HepG2 (cell line): Measurements from ENCODE around the gene CCDC91. TPM values are rescaled to one million over a fixed set of nuclear protein-coding genes. Genes with fewer than 3 reads are reported as not detected.

Experiments
- BCL6 ChIP-seq: IDR thresholded peaks from 2 replicates; pipeline ENCODE4 v1.6.1; 2016; ENCODE audit warnings: missing genetic modification reagents, missing compliant biosample characterization
- CENPX ChIP-seq: sonication (generic); formaldehyde crosslinking; IDR thresholded peaks from 2 replicates; pipeline ENCODE4 v1.9.0; 2021; ENCODE audit warnings: mild to moderate bottlenecking, missing genetic modification reagents, moderate library complexity
- FIP1L1 ChIP-seq: fragments of 200-400 bp; formaldehyde crosslinking; IDR thresholded peaks from 2 replicates; pipeline ENCODE4 v1.6.1; 2018; ENCODE audit warnings: low read depth, mild to moderate bottlenecking, low read length, moderate library complexity, borderline replicate concordance; ENCODE audit not compliant: insufficient read depth
- GTF2F1 ChIP-seq: fragments of 150-350 bp; IDR thresholded peaks from 2 replicates; pipeline ENCODE4 v1.6.1; 2014; ENCODE audit warnings: low read length
- HNRNPK ChIP-seq: fragments of 200-400 bp; formaldehyde crosslinking; IDR thresholded peaks from 2 replicates; pipeline ENCODE4 v1.6.1; 2018; ENCODE audit warnings: low read length, low read depth, moderate library complexity, mild to moderate bottlenecking; ENCODE audit not compliant: poor library complexity, severe bottlenecking
- HNRNPLL ChIP-seq: fragments of 200-400 bp; formaldehyde crosslinking; IDR thresholded peaks from 2 replicates; pipeline ENCODE4 v1.6.1; 2017; ENCODE audit warnings: mild to moderate bottlenecking, low read depth, low read length; ENCODE audit not compliant: poor library complexity, severe bottlenecking
- NFKBIZ ChIP-seq: IDR thresholded peaks from 2 replicates; pipeline ENCODE4 v1.6.1; 2018; ENCODE audit warnings: missing genetic modification reagents, missing compliant biosample characterization
- PHB2 ChIP-seq: fragments of 450-650 bp; IDR thresholded peaks from 2 replicates; pipeline ENCODE4 v1.6.1; 2018; ENCODE audit not compliant: partially characterized antibody
- STAT5B ChIP-seq: sonication (generic); formaldehyde crosslinking; IDR thresholded peaks from 2 replicates; pipeline ENCODE4 v1.4.0; 2020; ENCODE audit warnings: missing genetic modification reagents
- ZFP90 ChIP-seq: sonication (generic); formaldehyde crosslinking; IDR thresholded peaks from 2 replicates; pipeline ENCODE4 v1.8.0; 2022; ENCODE audit warnings: missing genetic modification reagents, mild to moderate bottlenecking, inconsistent platforms, borderline replicate concordance
- ZNF256 ChIP-seq: sonication (generic); formaldehyde crosslinking; conservative IDR thresholded peaks from 2 replicates; pipeline ENCODE4 v1.4.0; 2020; ENCODE audit warnings: missing genetic modification reagents
- ZNF282 ChIP-seq: fragments of 450-650 bp; IDR thresholded peaks from 2 replicates; pipeline ENCODE4 v1.6.1; 2018; ENCODE audit not compliant: partially characterized antibody
- ZNF549 ChIP-seq: sonication (generic); formaldehyde crosslinking; IDR thresholded peaks from 2 replicates; pipeline ENCODE4 v1.5.0; 2020; ENCODE audit warnings: missing genetic modification reagents
- ZNF556 ChIP-seq: sonication (generic); formaldehyde crosslinking; IDR thresholded peaks from 2 replicates; pipeline ENCODE4 v1.4.0; 2020; ENCODE audit warnings: mild to moderate bottlenecking, missing genetic modification reagents, borderline replicate concordance
- ZNF569 ChIP-seq: sonication (generic); formaldehyde crosslinking; IDR thresholded peaks from 2 replicates; pipeline ENCODE4 v1.5.0; 2020; ENCODE audit warnings: mild to moderate bottlenecking, missing genetic modification reagents, moderate library complexity, borderline replicate concordance
- ZNF737 ChIP-seq: sonication (generic); formaldehyde crosslinking; IDR thresholded peaks from 2 replicates; pipeline ENCODE4 v1.5.0; 2020; ENCODE audit warnings: missing genetic modification reagents, mild to moderate bottlenecking, borderline replicate concordance
- polyA plus RNA-seq, 8 experiments: library from polyadenylated mRNA; depleted of rRNA in 3 of 8; stranded (reverse) in 7 of 8; unstranded in 1 of 8; fragments of >200 nt; fragmentation: Illumina TruSeq in 4 of 8; extraction: Trizol in 4 of 8; gene quantifications; 2 replicates each; pipeline versions ENCODE4 v1.2.1 to v1.2.3, GENCODE V29; 2011 to 2016; ENCODE audit warnings: low read depth in 4 of 8, missing spikeins in 1 of 8, mixed read lengths in 1 of 8; ENCODE audit not compliant: insufficient read depth in 1 of 8
- total RNA-seq, 5 experiments: library from RNA; depleted of rRNA; stranded (reverse); fragments of >200 nt; fragmentation: Illumina TruSeq; extraction: Trizol; gene quantifications; 2 replicates each; pipeline ENCODE4 v1.2.3, GENCODE V29; 2016; ENCODE audit warnings: low read depth in 1 of 5
- TF ChIP-seq, protein P1 (sequence below): sonication (generic); formaldehyde crosslinking; IDR thresholded peaks from 2 replicates; pipeline ENCODE4 v1.5.1; 2020; ENCODE audit warnings: missing genetic modification reagents, mild to moderate bottlenecking, borderline replicate concordance
- TF ChIP-seq, protein P2 (sequence below): sonication (generic); formaldehyde crosslinking; IDR thresholded peaks from 2 replicates; pipeline ENCODE4 v1.8.0; 2022; ENCODE audit warnings: missing genetic modification reagents, mild to moderate bottlenecking, inconsistent platforms, borderline replicate concordance
- TF ChIP-seq, protein P3 (sequence below): sonication (generic); formaldehyde crosslinking; IDR thresholded peaks from 2 replicates; pipeline ENCODE4 v1.8.0; 2022; ENCODE audit warnings: missing genetic modification reagents, mild to moderate bottlenecking, moderate library complexity, borderline replicate concordance
- TF ChIP-seq, protein P4 (sequence below): sonication (generic); formaldehyde crosslinking; IDR thresholded peaks from 2 replicates; pipeline ENCODE4 v1.4.0; 2020; ENCODE audit warnings: missing genetic modification reagents
- TF ChIP-seq, protein P5 (sequence below): sonication (generic); IDR thresholded peaks from 2 replicates; pipeline ENCODE4 v1.6.1; 2016; ENCODE audit warnings: low read depth, borderline replicate concordance
- TF ChIP-seq, protein P6 (sequence below): sonication (generic); formaldehyde crosslinking; IDR thresholded peaks from 2 replicates; pipeline ENCODE4 v1.4.0; 2020; ENCODE audit warnings: mild to moderate bottlenecking, missing genetic modification reagents

CCDC91 gene
- total and polyA plus RNA-seq, 2 of the 13 experiments (the other 11 are each of a cell fraction or from before 2014, with no cell fraction given), result 9.8 to 15.8 TPM

DNA sequence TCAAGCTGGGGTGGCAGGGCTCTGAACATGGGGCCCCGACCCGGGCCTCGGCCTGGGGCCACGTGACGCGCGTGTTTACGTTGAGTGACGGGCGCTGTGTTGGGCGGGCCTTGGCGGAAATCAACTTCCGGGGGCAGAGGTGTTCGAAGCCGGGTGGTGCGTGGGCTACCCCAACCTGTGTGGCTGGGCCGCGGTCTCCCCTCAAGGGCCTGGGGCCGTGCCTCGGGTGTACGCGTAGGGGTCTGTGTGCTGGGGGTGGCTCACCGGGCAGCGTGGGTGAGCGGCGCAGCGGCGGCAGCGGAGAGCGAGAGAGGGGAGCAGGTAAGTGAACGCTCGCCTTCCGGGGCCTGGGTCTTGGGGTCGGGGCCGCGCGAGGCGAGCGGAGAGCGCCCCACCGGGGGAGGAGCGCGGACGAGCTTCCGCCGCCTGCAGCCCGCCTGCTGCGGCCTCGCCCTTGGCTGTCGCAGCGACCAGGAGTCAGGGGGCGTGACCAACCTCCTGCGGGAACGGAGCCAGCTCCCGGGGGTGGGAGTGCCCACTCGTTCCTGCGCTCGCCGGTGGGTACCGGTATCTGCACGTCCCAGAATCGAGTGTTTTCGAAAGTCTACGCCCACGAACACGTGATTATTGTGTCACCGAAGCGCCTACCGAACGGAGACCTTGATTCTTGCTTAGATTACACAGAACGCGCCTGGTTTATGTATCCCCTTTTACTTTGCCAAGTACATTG is at the start of gene CCDC91 (continued):
- TF ChIP-seq, protein P1, sequence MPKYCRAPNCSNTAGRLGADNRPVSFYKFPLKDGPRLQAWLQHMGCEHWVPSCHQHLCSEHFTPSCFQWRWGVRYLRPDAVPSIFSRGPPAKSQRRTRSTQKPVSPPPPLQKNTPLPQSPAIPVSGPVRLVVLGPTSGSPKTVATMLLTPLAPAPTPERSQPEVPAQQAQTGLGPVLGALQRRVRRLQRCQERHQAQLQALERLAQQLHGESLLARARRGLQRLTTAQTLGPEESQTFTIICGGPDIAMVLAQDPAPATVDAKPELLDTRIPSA (CRISPR knock-in tag), result 0 out of 2 replicates have a peak, but pooled peaks have one; percentile 67
- TF ChIP-seq HNRNPK, result peak; percentile 20
- no peak for TF ChIP-seq GTF2F1
- peak; percentile 92; the same call in 1 of the 2 replicates for TF ChIP-seq ZNF556
- no peak for TF ChIP-seq PHB2
- TF ChIP-seq ZNF256, result no peak; the same call in 1 of the 2 replicates
- TF ChIP-seq, protein P2, sequence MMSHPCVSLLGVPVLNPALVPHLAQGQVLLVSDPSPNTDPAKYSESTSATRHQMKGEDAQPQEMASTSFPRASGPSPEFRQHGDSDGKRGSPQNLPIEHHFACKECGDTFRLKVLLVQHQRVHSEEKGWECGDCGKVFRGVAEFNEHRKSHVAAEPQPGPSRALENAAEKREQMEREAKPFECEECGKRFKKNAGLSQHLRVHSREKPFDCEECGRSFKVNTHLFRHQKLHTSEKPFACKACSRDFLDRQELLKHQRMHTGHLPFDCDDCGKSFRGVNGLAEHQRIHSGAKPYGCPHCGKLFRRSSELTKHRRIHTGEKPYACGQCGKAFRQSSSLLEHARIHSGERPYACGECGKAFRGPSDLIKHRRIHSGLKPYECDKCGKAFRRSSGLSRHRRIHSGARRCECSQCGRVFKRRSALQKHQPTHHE (CRISPR knock-in tag), result peak; percentile 68; the same call in 1 of the 2 replicates
- no peak for TF ChIP-seq FIP1L1
- TF ChIP-seq ZNF569 (CRISPR knock-in tag), result no peak; the same call in 1 of the 2 replicates
- TF ChIP-seq, protein P3, sequence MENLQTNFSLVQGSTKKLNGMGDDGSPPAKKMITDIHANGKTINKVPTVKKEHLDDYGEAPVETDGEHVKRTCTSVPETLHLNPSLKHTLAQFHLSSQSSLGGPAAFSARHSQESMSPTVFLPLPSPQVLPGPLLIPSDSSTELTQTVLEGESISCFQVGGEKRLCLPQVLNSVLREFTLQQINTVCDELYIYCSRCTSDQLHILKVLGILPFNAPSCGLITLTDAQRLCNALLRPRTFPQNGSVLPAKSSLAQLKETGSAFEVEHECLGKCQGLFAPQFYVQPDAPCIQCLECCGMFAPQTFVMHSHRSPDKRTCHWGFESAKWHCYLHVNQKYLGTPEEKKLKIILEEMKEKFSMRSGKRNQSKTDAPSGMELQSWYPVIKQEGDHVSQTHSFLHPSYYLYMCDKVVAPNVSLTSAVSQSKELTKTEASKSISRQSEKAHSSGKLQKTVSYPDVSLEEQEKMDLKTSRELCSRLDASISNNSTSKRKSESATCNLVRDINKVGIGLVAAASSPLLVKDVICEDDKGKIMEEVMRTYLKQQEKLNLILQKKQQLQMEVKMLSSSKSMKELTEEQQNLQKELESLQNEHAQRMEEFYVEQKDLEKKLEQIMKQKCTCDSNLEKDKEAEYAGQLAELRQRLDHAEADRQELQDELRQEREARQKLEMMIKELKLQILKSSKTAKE, result no peak
- no peak; the same call in 1 of the 2 replicates for TF ChIP-seq STAT5B
- TF ChIP-seq ZNF549, result no peak
- TF ChIP-seq, protein P4, sequence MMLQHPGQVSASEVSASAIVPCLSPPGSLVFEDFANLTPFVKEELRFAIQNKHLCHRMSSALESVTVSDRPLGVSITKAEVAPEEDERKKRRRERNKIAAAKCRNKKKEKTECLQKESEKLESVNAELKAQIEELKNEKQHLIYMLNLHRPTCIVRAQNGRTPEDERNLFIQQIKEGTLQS, result no peak
- TF ChIP-seq NFKBIZ, result no peak; the same call in 1 of the 2 replicates
- TF ChIP-seq ZFP90 (CRISPR knock-in tag), result peak; percentile 65; the same call in 1 of the 2 replicates
- TF ChIP-seq CENPX (CRISPR knock-in tag), result no peak
- 0 out of 2 replicates have a peak, but pooled peaks have one; percentile 57 for TF ChIP-seq ZNF737
- TF ChIP-seq BCL6 (CRISPR knock-in tag), result no peak; the same call in 1 of the 2 replicates
- TF ChIP-seq, protein P5, sequence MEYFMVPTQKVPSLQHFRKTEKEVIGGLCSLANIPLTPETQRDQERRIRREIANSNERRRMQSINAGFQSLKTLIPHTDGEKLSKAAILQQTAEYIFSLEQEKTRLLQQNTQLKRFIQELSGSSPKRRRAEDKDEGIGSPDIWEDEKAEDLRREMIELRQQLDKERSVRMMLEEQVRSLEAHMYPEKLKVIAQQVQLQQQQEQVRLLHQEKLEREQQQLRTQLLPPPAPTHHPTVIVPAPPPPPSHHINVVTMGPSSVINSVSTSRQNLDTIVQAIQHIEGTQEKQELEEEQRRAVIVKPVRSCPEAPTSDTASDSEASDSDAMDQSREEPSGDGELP, result peak; percentile 37; the same call in 1 of the 2 replicates
- TF ChIP-seq, protein P6, sequence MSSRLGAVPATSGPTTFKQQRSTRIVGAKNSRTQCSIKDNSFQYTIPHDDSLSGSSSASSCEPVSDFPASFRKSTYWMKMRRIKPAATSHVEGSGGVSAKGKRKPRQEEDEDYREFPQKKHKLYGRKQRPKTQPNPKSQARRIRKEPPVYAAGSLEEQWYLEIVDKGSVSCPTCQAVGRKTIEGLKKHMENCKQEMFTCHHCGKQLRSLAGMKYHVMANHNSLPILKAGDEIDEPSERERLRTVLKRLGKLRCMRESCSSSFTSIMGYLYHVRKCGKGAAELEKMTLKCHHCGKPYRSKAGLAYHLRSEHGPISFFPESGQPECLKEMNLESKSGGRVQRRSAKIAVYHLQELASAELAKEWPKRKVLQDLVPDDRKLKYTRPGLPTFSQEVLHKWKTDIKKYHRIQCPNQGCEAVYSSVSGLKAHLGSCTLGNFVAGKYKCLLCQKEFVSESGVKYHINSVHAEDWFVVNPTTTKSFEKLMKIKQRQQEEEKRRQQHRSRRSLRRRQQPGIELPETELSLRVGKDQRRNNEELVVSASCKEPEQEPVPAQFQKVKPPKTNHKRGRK, result no peak
- no peak for TF ChIP-seq ZNF282
- TF ChIP-seq HNRNPLL, result peak; percentile 62
